22Rv1 (cell line): ENCODE data around the gene NOL3.

Source experiments
- H3K27ac ChIP-seq: fragments of 450-650 bp; 2 replicates; pipeline ENCODE4 v1.5.1; 2017
- CTCF ChIP-seq: fragments of 450-650 bp; IDR thresholded peaks from 2 replicates; pipeline ENCODE4 v1.5.1; 2017; ENCODE audit warnings: mild to moderate bottlenecking
- ZFX ChIP-seq: fragments of 450-650 bp; IDR thresholded peaks from 2 replicates; pipeline ENCODE4 v1.6.1; 2017; ENCODE audit warnings: antibody characterized with exemption, borderline replicate concordance

Gene NOL3

GRCh38 chr16:67199011-67199807 lies 28.9 kb downstream of the NOL3 start, which contains the start of gene ELMO3:
Gene ELMO3 (plus strand): TSS chr16:67199131. CDS start chr16:67199327, 196 bp downstream.
- peak within 1 kb of the TSS; percentile 92 for H3K27ac ChIP-seq
- peak; percentile 90 for TF ChIP-seq CTCF
- TF ChIP-seq ZFX = no peak

DNA sequence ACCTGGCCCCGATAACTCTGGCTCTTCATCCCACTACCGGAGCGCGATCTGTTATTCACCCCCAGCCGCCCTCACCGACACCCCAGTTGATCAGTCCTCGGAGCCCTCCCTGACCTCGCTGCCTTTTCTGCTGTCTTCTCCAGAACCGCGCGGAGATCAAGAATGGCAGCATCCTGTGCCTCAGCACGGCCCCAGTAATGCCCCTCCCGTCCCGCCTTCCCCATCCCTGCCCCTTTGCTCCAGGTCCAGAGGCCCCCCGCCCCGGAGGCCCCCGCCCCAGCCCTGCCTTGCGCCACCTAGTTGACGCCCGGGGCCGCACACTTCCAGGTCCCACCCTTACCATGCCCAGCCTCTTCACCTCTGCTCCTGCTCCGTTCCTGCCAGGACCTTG lies 29.5 kb downstream of the NOL3 start:
- H3K27ac ChIP-seq = peak overlapping the region; percentile 92
- peak; percentile 71 for TF ChIP-seq CTCF
- no peak for TF ChIP-seq ZFX

DNA sequence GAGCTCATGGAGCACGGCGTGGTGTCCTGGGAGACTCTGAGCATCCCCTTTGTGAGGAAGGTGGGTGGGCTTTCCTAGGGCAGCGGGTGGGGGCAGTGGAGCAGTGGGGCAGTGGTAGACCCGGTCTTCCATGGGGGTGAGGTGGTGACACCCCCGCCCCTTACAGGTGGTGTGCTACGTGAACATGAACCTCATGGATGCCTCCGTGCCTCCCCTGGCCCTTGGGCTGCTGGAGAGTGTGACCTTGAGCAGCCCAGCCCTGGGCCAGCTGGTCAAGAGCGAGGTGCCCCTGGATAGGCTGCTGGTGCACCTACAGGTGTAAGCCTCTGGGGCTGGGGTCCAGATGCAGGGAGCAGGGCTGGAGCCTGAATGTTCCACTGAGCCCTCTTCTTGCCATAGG lies 30.2 kb downstream of the NOL3 start:
- peak overlapping the region; percentile 92 for H3K27ac ChIP-seq
- TF ChIP-seq CTCF = no peak
- no peak for TF ChIP-seq ZFX

- H3K27ac ChIP-seq = no peak overlapping the region
Observed at GRCh38 chr16:67201411-67202345, 31.3 kb downstream of the NOL3 start.

GRCh38 chr16:67202426-67202825 lies 32.1 kb downstream of the NOL3 start:
- TF ChIP-seq ZFX (no peak), CTCF (no peak)
- H3K27ac ChIP-seq = no peak overlapping the region

More at GRCh38 chr16:67201411-67202345, 31.3 kb downstream of the NOL3 start:
- no peak for TF ChIP-seq ZFX
- no peak for TF ChIP-seq CTCF

DNA sequence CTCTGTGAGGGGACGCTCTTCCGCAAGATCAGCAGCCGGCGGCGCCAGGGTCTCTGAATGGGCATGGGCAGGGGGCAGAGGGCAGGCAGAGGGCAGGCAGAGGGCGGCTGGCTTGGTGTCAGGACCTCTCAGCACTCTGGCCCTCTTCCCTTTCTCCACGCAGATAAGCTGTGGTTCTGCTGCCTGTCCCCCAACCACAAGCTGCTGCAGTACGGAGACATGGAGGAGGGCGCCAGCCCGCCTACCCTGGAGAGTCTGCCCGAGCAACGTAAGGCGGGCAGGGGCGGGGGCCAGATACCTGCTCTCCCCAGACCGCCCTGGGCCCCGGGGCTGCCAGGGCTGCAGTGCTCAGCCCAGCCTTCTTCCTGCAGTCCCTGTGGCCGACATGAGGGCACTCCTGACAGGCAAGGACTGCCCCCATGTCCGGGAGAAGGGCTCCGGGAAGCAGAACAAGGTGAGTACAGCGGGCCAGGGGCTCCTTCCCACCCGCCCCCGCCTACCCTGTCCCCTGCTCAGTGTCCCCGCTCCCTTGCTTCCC lies 32.7 kb downstream of the NOL3 start:
- TF ChIP-seq CTCF (no peak), ZFX (no peak)
- no peak overlapping the region for H3K27ac ChIP-seq
